Osteoblast (primary cell): ENCODE data around the gene CDK11A. TPM values are rescaled to one million over a fixed set of nuclear protein-coding genes. Genes with fewer than 3 reads are reported as not detected.

ENCODE experiments used
- DNase-seq: peaks from one replicate; pipeline ENCODE4 v3.0.0; 2011; ENCODE audit warnings: low spot score, mixed read lengths; ENCODE audit not compliant: insufficient read length; ENCODE audit errors: missing footprints
- H2AFZ ChIP-seq: 2 replicates; pipeline ENCODE4 v1.6.0; 2011; ENCODE audit warnings: mild to moderate bottlenecking, low read length
- H3K27ac ChIP-seq: 2 replicates; pipeline ENCODE4 v1.5.1; 2011; ENCODE audit warnings: mild to moderate bottlenecking, low read depth, low read length, moderate library complexity
- H3K27me3 ChIP-seq: 2 replicates; pipeline ENCODE4 v1.6.0; 2012; ENCODE audit warnings: mild to moderate bottlenecking, control low read depth, inconsistent platforms, low read length, moderate library complexity; ENCODE audit not compliant: insufficient read depth
- H3K36me3 ChIP-seq: 2 replicates; pipeline ENCODE4 v1.5.1; 2011; ENCODE audit warnings: mild to moderate bottlenecking, low read length, control low read depth, moderate library complexity; ENCODE audit not compliant: insufficient read depth
- H3K4me1 ChIP-seq: 2 replicates; pipeline ENCODE4 v1.5.1; 2011; ENCODE audit warnings: mild to moderate bottlenecking, low read length, control low read depth, moderate library complexity; ENCODE audit not compliant: insufficient read depth
- H3K4me2 ChIP-seq: 2 replicates; pipeline ENCODE4 v1.6.0; 2011; ENCODE audit warnings: mild to moderate bottlenecking, low read length; ENCODE audit not compliant: insufficient read depth
- H3K4me3 ChIP-seq: fragments of 200-600 bp; sonication (generic); 3 replicates; pipeline ENCODE4 v1.5.1; 2012; ENCODE audit warnings: mild to moderate bottlenecking, low read length, inconsistent platforms; ENCODE audit not compliant: insufficient read depth
- H3K79me2 ChIP-seq: 2 replicates; pipeline ENCODE4 v1.6.0; 2012; ENCODE audit warnings: mild to moderate bottlenecking, low read length, control low read depth, inconsistent platforms; ENCODE audit not compliant: insufficient read depth
- H3K9me3 ChIP-seq: 2 replicates; pipeline ENCODE4 v1.5.1; 2011; ENCODE audit warnings: low read depth, low read length, control low read depth
- H4K20me1 ChIP-seq: 2 replicates; pipeline ENCODE4 v1.6.0; 2012; ENCODE audit warnings: mild to moderate bottlenecking, low read length, control low read depth; ENCODE audit not compliant: insufficient read depth
- CTCF ChIP-seq: IDR thresholded peaks from 2 replicates; pipeline ENCODE4 v1.5.1; 2011; ENCODE audit warnings: mild to moderate bottlenecking, low read depth, low read length, moderate library complexity; ENCODE audit errors: extremely low read depth
- total RNA-seq: library from RNA; depleted of rRNA; stranded (reverse); fragments of >200 nt; gene quantifications from 2 replicates; pipeline ENCODE4 v1.2.3, GENCODE V29; 2012

CDK11A gene
- total RNA-seq, 1 donor, result 22.1 TPM

GRCh38 chr1:1756661-1757421 is 32.7 kb upstream of the CDK11A start:
- Histone ChIP-seq H3K4me2 (no peak overlapping the region), H3K79me2 (peaks cover 42% of the 10 kb centered on the region), H3K4me1 (no peaks in the 10 kb centered on the region), H3K9me3 (no peaks in the 10 kb centered on the region), H4K20me1 (peaks cover 10% of the 10 kb centered on the region), H2AFZ (no peak overlapping the region), H3K4me3 (no peak overlapping the region), H3K27me3 (no peaks in the 10 kb centered on the region), H3K36me3 (peaks cover 42% of the 10 kb centered on the region), H3K27ac (no peak overlapping the region)
- DNase-seq, result peak; percentile 48
- TF ChIP-seq CTCF, result no peak

- peak; percentile 69 for DNase-seq
- Histone ChIP-seq H3K4me3 (no peak overlapping the region), H4K20me1 (peaks cover 10% of the 10 kb centered on the region), H3K4me2 (no peak overlapping the region), H3K79me2 (peaks cover 34% of the 10 kb centered on the region), H3K27me3 (no peaks in the 10 kb centered on the region), H3K9me3 (no peaks in the 10 kb centered on the region), H3K36me3 (peaks cover 35% of the 10 kb centered on the region), H2AFZ (no peak overlapping the region), H3K27ac (no peak overlapping the region), H3K4me1 (no peaks in the 10 kb centered on the region)
- no peak for TF ChIP-seq CTCF
Measured at GRCh38 chr1:1755852-1756251, 31.7 kb upstream of the CDK11A start.

- Histone ChIP-seq H3K4me1 (no peaks in the 10 kb centered on the region), H3K27me3 (no peaks in the 10 kb centered on the region), H3K79me2 (peaks cover 29% of the 10 kb centered on the region), H3K27ac (no peak overlapping the region), H3K4me3 (no peak overlapping the region), H3K4me2 (no peak overlapping the region), H3K9me3 (no peaks in the 10 kb centered on the region), H3K36me3 (peaks cover 35% of the 10 kb centered on the region), H4K20me1 (peaks cover 10% of the 10 kb centered on the region), H2AFZ (no peak overlapping the region)
- DNase-seq, result peak; percentile 26
- no peak for TF ChIP-seq CTCF
Measured at GRCh38 chr1:1755426-1755825, 31.3 kb upstream of the CDK11A start.

- no peaks in the 10 kb centered on the region for H3K27me3 ChIP-seq
- no peak for TF ChIP-seq CTCF
- H3K79me2 ChIP-seq, result peaks cover 19% of the 10 kb centered on the region
- DNase-seq, result peak; percentile 77
- H3K4me2 ChIP-seq, result no peak overlapping the region
- H3K4me1 ChIP-seq, result no peaks in the 10 kb centered on the region
- peaks cover 10% of the 10 kb centered on the region for H4K20me1 ChIP-seq
- H3K27ac ChIP-seq, result no peak overlapping the region
- H3K36me3 ChIP-seq, result peaks cover 35% of the 10 kb centered on the region
- no peak overlapping the region for H2AFZ ChIP-seq
- H3K4me3 ChIP-seq, result no peak overlapping the region
- no peaks in the 10 kb centered on the region for H3K9me3 ChIP-seq
Measured at GRCh38 chr1:1754051-1754815, 30.1 kb upstream of the CDK11A start.
